HG02759 (cell line): ENCODE measurements around the gene IFI16.
A peak's percentile ranks its signal among the peaks of the same experiment; 100 is the strongest.

Source experiments
- ATAC-seq: cut with Tn5 transposase; IDR thresholded peaks from one replicate; pipeline ENCODE4 v1.9.1; 2021; ENCODE audit warnings: mild to moderate bottlenecking, moderate library complexity; ENCODE audit not compliant: unreplicated experiment

IFI16 gene

GRCh38 chr1:159009704-159010361 lies at the start of gene IFI16:
TSS of gene IFI16 (plus strand) at chr1:159009907. CDS start at chr1:159014681, 4,774 bp downstream.
- peak; percentile 72 for ATAC-seq

- no peak for ATAC-seq
Observed at GRCh38 chr1:158961178-158961577, 48.5 kb upstream of the IFI16 start.

DNA sequence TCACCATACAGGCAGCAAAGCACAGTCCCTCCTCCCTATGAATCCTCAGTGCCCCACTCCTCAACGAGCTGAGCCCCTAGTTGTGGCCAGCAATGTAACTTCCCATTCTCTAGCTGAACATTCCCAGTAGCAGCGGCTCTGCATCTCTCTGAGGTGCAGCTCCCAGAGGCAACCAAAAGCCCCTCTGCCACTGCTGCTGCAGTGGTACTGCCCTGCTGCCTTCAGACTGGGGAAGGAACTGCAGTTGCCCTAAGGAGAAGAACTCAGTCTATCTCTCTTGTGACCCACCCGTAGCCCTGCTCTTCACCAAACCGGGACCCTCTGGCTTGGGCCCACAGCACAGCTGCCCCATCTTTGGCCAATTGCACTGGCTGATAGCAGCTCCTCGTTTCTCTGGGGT lies 46.7 kb upstream of the IFI16 start:
- ATAC-seq, result no peak

GRCh38 chr1:158969166-158969565 lies 40.5 kb upstream of the IFI16 start:
- ATAC-seq, result no peak

- no peak for ATAC-seq
Observed at GRCh38 chr1:158969855-158970254, 39.9 kb upstream of the IFI16 start.

DNA sequence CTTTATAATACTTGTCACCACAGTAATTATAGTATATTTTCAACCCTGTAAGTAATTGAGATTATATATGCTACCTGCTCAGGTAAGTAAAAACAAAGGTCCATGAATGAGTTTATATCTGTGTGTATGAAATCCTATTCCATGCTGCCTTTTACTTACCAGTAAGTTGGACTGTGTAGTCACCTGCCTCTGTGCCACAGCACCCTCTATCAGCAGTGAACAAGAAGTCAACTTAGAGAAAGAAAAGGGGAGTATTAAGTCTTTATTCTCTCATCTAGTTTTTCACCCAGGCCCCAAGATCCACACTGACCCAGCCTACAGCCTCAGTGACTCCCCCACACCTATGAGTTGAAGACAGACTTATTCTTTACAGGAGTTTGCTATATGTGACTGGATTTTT lies 36.9 kb upstream of the IFI16 start:
- ATAC-seq, result no peak

GRCh38 chr1:158976219-158976618 lies 33.5 kb upstream of the IFI16 start:
- ATAC-seq, result no peak

GRCh38 chr1:158978730-158979129 lies 31.0 kb upstream of the IFI16 start:
- ATAC-seq, result no peak

DNA sequence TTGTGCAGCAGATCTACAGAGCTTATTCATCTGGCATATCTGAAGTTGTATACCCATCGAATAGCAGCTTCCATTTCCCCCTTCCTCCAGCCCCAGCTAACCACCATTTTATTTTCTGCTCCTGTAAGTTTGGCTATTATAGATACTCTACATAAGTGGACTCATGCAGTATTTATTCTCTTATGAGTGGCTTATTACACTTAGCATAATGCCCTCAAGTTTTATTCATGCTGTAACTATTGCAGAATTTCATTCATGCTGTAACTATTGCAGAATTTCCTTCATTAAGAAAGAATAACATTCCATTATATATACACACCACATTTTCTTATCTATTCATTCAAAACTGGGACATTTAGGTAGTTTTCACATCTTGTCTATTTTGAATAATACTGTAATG lies 30.5 kb upstream of the IFI16 start:
- no peak for ATAC-seq

- no peak for ATAC-seq
Observed at GRCh38 chr1:158983235-158983634, 26.5 kb upstream of the IFI16 start.

DNA sequence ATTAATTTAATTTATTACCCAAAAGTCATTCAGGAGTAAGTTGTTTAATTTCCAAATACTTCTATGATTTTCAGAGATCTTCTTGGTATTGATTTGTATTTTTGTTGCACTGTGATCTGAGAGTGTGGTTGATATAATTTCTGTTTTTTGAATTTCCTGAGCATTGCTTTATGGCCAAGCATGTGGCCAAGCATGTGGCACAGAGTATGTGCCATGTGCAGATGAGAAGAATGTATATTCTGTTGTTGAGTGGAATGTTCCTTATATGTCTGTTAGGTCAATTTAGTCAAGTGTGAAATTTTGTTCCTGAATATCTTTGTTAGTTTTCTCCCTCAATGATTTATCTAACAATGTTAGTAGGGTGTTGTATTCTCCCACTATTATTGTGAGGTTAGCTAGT lies 25.3 kb upstream of the IFI16 start:
- ATAC-seq, result no peak

DNA sequence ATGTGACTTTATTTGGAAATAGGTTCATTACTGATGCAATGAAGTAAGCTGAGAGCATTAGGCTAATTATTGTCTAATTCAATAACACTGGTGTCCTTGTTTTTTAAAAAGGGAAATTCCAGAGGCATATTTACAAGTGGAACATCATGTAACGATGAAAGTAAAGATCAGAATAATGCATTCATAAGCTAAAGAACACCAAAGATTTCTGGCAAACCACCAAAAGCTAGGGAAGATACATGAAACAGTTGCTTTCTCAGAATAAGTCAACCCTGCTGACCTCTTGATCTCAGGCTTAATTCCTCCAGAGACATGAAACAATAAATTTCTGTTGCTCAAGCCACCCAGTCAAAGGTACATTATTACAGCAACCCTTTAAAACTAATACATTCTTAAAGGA lies 20.3 kb upstream of the IFI16 start:
- ATAC-seq, result no peak

- no peak for ATAC-seq
Observed at GRCh38 chr1:158992787-158993312, 16.9 kb upstream of the IFI16 start.

DNA sequence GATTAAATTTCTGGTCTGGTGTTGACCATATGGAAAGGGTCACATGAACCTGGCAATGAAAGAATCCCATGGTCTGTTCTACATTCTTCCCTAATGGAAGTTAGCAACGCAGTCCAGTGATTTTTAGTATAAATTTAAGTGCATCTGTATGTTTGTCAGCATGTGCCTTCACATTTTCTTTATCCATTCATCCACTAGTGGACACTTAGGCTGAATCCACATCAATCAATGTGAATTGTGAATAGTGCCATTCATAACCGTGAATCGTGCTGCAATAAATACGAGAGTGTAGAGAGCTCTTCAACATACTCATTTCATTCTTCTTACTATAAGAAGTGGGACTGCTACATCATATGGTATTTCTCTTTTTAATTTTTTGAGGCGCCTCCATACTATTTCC lies 12.7 kb upstream of the IFI16 start:
- ATAC-seq, result no peak

- ATAC-seq, result no peak
Observed at GRCh38 chr1:158998037-158998780, 11.5 kb upstream of the IFI16 start.

DNA sequence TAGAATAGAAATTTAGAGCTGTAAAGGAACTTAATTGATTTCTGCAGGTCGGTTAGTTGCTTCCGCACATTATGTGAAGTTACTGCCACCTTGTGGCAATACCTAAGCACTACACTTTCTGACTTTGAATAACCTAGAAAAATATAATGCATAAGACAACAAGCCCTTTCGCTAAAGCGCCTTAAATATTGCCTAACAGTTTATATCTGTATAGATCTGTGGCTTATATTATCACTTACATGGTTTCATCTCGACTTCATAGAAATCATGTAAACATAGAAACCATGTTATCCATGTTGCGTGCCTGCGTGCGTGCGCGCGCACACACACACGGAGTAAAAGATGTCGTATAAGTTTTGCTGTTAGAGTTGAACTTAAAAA lies 10.9 kb upstream of the IFI16 start:
- ATAC-seq, result no peak

DNA sequence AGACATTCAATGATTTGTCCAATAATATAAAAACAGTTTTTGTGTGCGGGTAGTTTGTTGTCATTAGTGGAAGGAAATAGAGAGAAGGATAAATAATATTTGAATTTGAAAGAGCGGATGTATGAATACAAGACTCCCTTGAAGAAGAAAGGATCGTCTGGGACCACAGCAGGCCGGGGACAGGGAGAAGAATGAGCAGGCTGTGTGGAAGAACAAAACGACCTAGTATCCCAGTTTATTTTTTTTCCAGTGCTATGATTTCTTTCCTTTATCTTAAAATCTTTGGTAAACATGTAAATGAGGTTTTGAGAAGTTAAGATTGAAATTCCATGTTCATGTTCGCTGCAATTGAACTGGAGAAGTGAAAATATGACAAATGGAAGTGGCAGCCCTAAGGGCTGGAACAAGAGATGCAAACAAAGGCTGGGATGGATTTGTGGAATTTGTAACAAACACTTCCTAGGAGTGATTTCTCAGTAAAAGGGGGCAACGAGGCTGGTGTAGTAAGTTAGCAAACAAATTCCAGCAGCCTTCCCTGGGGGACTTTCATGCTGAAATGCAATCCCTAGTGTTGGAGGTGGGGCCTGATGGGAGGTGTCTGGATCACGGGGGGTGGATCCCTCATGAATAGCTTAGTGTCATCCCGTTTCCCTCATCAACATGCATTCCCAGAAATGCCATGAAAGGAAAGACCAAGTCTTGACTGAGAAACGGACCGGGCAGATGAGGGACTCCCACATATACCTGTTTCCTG lies 10.2 kb upstream of the IFI16 start:
- no peak for ATAC-seq

DNA sequence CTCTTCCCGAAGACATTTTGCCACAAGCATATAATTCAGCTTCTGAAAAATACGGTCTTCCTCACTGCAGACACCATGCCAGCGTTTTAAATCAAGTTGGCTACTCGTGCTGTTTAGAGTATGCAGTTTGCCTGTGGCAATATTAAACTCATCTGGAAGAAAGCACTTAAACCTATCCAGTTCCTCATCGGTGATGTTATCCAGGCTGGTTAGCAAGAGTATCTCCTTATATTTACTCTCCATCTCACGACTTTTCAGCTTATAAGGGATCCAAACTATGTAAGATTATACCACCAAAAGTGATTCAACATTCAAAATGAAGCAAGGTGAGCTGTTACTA lies 9.7 kb upstream of the IFI16 start:
- ATAC-seq, result no peak

- no peak for ATAC-seq
Observed at GRCh38 chr1:159000625-159001024, 9.1 kb upstream of the IFI16 start.

DNA sequence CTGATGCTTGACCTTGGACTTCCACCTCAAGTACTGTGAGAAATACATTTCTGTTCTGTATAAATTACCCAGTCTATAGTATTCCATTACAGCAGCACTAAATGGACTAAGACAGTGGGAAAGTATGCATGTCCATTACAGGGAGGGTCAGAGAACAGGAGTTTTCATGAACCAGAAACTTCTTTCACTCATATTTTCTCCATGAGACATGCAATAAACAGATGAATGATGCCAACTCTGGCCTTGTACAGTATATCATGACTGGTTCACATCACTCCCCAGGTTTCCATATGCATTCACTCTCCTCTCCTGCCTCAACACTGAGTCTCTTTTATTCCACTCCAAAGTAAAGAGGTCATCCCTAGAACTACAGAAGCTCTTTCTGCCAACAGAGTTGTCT lies 4.5 kb upstream of the IFI16 start:
- ATAC-seq, result no peak

DNA sequence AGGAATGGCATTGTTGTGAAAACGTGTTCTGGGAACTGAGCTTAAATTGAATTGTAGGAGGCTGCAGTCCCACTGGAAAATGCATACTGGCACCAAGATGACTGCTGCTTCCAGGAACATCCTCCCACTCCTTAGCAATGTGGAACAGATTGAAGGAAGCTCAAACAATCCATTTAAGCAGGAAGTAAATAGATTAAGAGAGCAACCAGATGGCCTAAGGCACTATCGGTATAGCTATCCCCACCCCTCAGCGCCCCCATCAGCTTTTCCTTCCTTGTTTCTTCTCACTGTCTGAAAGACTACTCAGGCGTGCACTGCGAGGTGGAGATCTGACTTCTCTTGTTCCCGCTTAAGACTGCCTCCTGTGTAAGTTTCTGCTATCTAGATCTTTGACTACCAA lies 4.0 kb upstream of the IFI16 start:
- no peak for ATAC-seq
